Endothelial cell of umbilical vein (primary cell): ENCODE data around the gene GON4L. TPM values are rescaled to one million over a fixed set of nuclear protein-coding genes. Genes with fewer than 3 reads are reported as not detected.

Experiments used
- BruUV-seq: library from RNA; stranded (reverse); fragments of 400-500 nt; replicated peaks from 2 replicates; lab custom pipeline; 2021; lab: Mats Ljungman, UMichigan
- CTCF ChIA-PET: fragments of 300-600, 350-600 bp; sonication (Branson Sonifier 250); formaldehyde crosslinking; loops from one replicate; lab custom pipeline; 2021; ENCODE audit warnings: antibody characterized with exemption, inconsistent platforms; lab: Charles Lee
- POLR2A ChIA-PET: fragments of 300-600, 350-600 bp; sonication (Branson Sonifier 250); formaldehyde crosslinking; loops from one replicate; lab custom pipeline; 2021; ENCODE audit warnings: antibody characterized with exemption, inconsistent platforms; lab: Charles Lee
- DNase-seq: peaks from one replicate; pipeline ENCODE4 v3.0.0-alpha.2; 2011; ENCODE audit warnings: low read depth, low spot score
- FAIRE-seq: peaks from 2 replicates; lab custom pipeline; 2011; peaks lifted over from hg19 to GRCh38; lab: Jason Lieb, UNC
- H2AFZ ChIP-seq: 2 replicates; pipeline ENCODE4 v1.6.0; 2012; ENCODE audit warnings: low read depth, low read length, control low read depth, inconsistent platforms
- H3K27ac ChIP-seq: 2 replicates; pipeline ENCODE4 v1.5.1; 2011; ENCODE audit warnings: low read depth, mild to moderate bottlenecking, control low read depth, low read length, moderate library complexity; ENCODE audit not compliant: insufficient read depth
- H3K27me3 ChIP-seq, 2 experiments: 2 replicates each; pipeline versions ENCODE4 v1.6.0 to v1.6.1; 2011; ENCODE audit warnings: low read length in 2 of 2, mixed read lengths in 1 of 2; ENCODE audit not compliant: control insufficient read depth in 2 of 2, insufficient read depth in 2 of 2
- H3K36me3 ChIP-seq, 2 experiments: 2 replicates in 1 of 2; 3 replicates in 1 of 2; pipeline ENCODE4 v1.5.1; 2011; ENCODE audit warnings: low read length in 2 of 2, mild to moderate bottlenecking in 1 of 2, moderate library complexity in 1 of 2; ENCODE audit not compliant: control insufficient read depth in 2 of 2, insufficient read depth in 2 of 2; ENCODE audit errors: extremely low read depth in 1 of 2
- H3K4me1 ChIP-seq: 3 replicates; pipeline ENCODE4 v1.5.1; 2011; ENCODE audit warnings: mild to moderate bottlenecking, low read length; ENCODE audit not compliant: control insufficient read depth, insufficient read depth; ENCODE audit errors: extremely low read depth
- H3K4me2 ChIP-seq: 2 replicates; pipeline ENCODE4 v1.6.1; 2011; ENCODE audit warnings: low read length, control low read depth, mixed read lengths; ENCODE audit not compliant: insufficient read depth
- H3K4me3 ChIP-seq, 3 experiments: fragments of 200-600 bp in 1 of 3; sonication (generic), shearing (Covaris generic) in 1 of 3; replicated peaks in 1 of 3; 2 replicates each; pipeline ENCODE4 v1.5.1; 2011 to 2016; ENCODE audit warnings: control low read depth in 3 of 3, low read length in 3 of 3, mild to moderate bottlenecking in 2 of 3, inconsistent platforms in 1 of 3, low read depth in 1 of 3, moderate library complexity in 1 of 3; ENCODE audit not compliant: insufficient read depth in 1 of 3
- H3K79me2 ChIP-seq: 2 replicates; pipeline ENCODE4 v1.6.0; 2012; ENCODE audit warnings: low read length, inconsistent platforms; ENCODE audit not compliant: control insufficient read depth, insufficient read depth
- H3K9ac ChIP-seq: replicated peaks from 2 replicates; pipeline ENCODE3; 2011; ENCODE audit warnings: low read length, control low read depth; ENCODE audit not compliant: insufficient read depth; ENCODE audit errors: extremely low read depth
- H3K9me1 ChIP-seq: replicated peaks from 3 replicates; pipeline ENCODE4 v1.6.0; 2011; ENCODE audit warnings: mild to moderate bottlenecking, low read length; ENCODE audit not compliant: control insufficient read depth, insufficient read depth; ENCODE audit errors: extremely low read depth
- H3K9me3 ChIP-seq: replicated peaks from 2 replicates; pipeline ENCODE4 v1.5.1; 2012; ENCODE audit warnings: low read length, inconsistent platforms; ENCODE audit not compliant: control insufficient read depth, insufficient read depth
- H4K20me1 ChIP-seq: replicated peaks from 2 replicates; pipeline ENCODE3; 2011; ENCODE audit warnings: mild to moderate bottlenecking, low read length; ENCODE audit not compliant: control insufficient read depth, insufficient read depth; ENCODE audit errors: extremely low read depth
- EZH2 ChIP-seq: IDR thresholded peaks from 2 replicates; pipeline ENCODE4 v1.6.1; 2012; ENCODE audit warnings: borderline replicate concordance, low read depth, mild to moderate bottlenecking, moderate library complexity, low read length, inconsistent platforms; ENCODE audit not compliant: severe bottlenecking
- FOS ChIP-seq: IDR thresholded peaks from 2 replicates; pipeline ENCODE4 v1.6.1; 2011; ENCODE audit warnings: mild to moderate bottlenecking, low read length, moderate library complexity, borderline replicate concordance; ENCODE audit not compliant: insufficient read depth
- GATA2 ChIP-seq: IDR thresholded peaks from 2 replicates; pipeline ENCODE4 v1.7.0; 2011; ENCODE audit warnings: low read depth, mild to moderate bottlenecking, moderate library complexity, mixed read lengths, low read length; ENCODE audit not compliant: insufficient read length, insufficient read depth
- JUN ChIP-seq: IDR thresholded peaks from 2 replicates; pipeline ENCODE4 v1.6.1; 2011; ENCODE audit warnings: borderline replicate concordance, low read depth; ENCODE audit not compliant: insufficient read length, insufficient read depth
- MYC ChIP-seq: IDR thresholded peaks from one replicate; pipeline ENCODE4 v1.6.1; 2011; ENCODE audit warnings: mild to moderate bottlenecking, low read depth, low read length
- POLR2A ChIP-seq: IDR thresholded peaks from 2 replicates; pipeline ENCODE4 v1.6.1; 2012; ENCODE audit warnings: low read depth, mild to moderate bottlenecking, control low read depth, low read length
- POLR2AphosphoS5 ChIP-seq: IDR thresholded peaks from 2 replicates; pipeline ENCODE4 v1.6.1; 2012; ENCODE audit warnings: low read depth, mild to moderate bottlenecking, control low read depth, low read length, moderate library complexity; ENCODE audit not compliant: insufficient read depth
- dilution Hi-C: fragments of 300-500 bp; cut with MboI; formaldehyde crosslinking; loops from one replicate; pipeline ENCODE4 v1.15.0; 2019; ENCODE audit warnings: low sequenced_read_pairs; ENCODE audit not compliant: extremely low pct_ligation_motif_present
- intact Hi-C: fragments of 100-400 bp; cut with micrococcal nuclease; formaldehyde crosslinking; loops from one replicate; pipeline ENCODE4 v1.10.0; 2022
- polyA plus RNA-seq, 4 experiments: library from polyadenylated mRNA; depleted of rRNA in 3 of 4; stranded (reverse) in 3 of 4; unstranded in 1 of 4; fragments of >200 nt; gene quantifications; 2 replicates each; pipeline versions ENCODE4 v1.2.1 to v1.2.3, GENCODE V29; 2011 to 2012; ENCODE audit warnings: missing spikeins in 1 of 4
- total RNA-seq: library from RNA; stranded (reverse); gene quantifications from 2 replicates; pipeline ENCODE4 v1.2.3, GENCODE V29; 2021
- TF ChIP-seq, protein P1 (sequence below): IDR thresholded peaks from 2 replicates; pipeline ENCODE4 v1.6.1; 2011; ENCODE audit not compliant: insufficient read depth, insufficient read length
- TF ChIP-seq, protein P2 (sequence below), 2 donors: IDR thresholded peaks; 1 replicate in 1 of 2; 2 replicates in 1 of 2; pipeline ENCODE4 v1.5.1; 2011; ENCODE audit warnings: low read length in 2 of 2, mild to moderate bottlenecking in 2 of 2, moderate library complexity in 2 of 2, control low read depth in 1 of 2, inconsistent platforms in 1 of 2, low read depth in 1 of 2; ENCODE audit not compliant: insufficient read depth in 1 of 2; ENCODE audit errors: extremely low read depth in 1 of 2

The GON4L gene
- total and polyA plus RNA-seq, 2 donors (not counting 3 experiments of a cell fraction or from before 2014, with no cell fraction given): 30.5 to 58.7 TPM

GRCh38 chr1:155864393-155864792 lies 7.4 kb upstream of the GON4L start:
- intact Hi-C loops: no loop called here
- DNase-seq (no peak), FAIRE-seq (no peak)
- Histone ChIP-seq H3K27ac (no peak overlapping the region), H3K4me1 (peaks cover 15% of the 10 kb centered on the region), H3K36me3 (peaks cover 0 to 3% of the 10 kb centered on the region in 2 experiments), H3K4me3 (no peak overlapping the region), H3K4me2 (no peak overlapping the region), H3K79me2 (peaks cover 4% of the 10 kb centered on the region), H3K27me3 (no peaks in the 10 kb centered on the region), H4K20me1 (no peaks in the 10 kb centered on the region), H3K9me1 (no peaks in the 10 kb centered on the region), H2AFZ (no peak overlapping the region), H3K9ac (no peak overlapping the region), H3K9me3 (no peaks in the 10 kb centered on the region)
- dilution Hi-C loops: no loop called here
- ChIA-PET POLR2A (no interaction called here), CTCF (no interaction called here)
- TF ChIP-seq MYC (no peak), POLR2A (no peak), GATA2 (no peak), FOS (no peak), EZH2 (no peak), JUN (no peak), POLR2AphosphoS5 (no peak)
- TF ChIP-seq, protein P1, sequence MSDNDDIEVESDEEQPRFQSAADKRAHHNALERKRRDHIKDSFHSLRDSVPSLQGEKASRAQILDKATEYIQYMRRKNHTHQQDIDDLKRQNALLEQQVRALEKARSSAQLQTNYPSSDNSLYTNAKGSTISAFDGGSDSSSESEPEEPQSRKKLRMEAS: no peak
- TF ChIP-seq, protein P2, sequence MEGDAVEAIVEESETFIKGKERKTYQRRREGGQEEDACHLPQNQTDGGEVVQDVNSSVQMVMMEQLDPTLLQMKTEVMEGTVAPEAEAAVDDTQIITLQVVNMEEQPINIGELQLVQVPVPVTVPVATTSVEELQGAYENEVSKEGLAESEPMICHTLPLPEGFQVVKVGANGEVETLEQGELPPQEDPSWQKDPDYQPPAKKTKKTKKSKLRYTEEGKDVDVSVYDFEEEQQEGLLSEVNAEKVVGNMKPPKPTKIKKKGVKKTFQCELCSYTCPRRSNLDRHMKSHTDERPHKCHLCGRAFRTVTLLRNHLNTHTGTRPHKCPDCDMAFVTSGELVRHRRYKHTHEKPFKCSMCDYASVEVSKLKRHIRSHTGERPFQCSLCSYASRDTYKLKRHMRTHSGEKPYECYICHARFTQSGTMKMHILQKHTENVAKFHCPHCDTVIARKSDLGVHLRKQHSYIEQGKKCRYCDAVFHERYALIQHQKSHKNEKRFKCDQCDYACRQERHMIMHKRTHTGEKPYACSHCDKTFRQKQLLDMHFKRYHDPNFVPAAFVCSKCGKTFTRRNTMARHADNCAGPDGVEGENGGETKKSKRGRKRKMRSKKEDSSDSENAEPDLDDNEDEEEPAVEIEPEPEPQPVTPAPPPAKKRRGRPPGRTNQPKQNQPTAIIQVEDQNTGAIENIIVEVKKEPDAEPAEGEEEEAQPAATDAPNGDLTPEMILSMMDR (IDR thresholded peaks at IDR 0.05; ENCODE audit: extremely low read depth in 1 of 2, insufficient read depth in 1 of 2, low read depth in 1 of 2, low read length in 2 of 2): no peak
- no TSS peak for BruUV-seq
